Measurements from ENCODE around the gene MAIP1.
A peak's percentile ranks its signal among the peaks of the same experiment; 100 is the strongest.

MAIP1 gene

GRCh38 chr2:199932312-199932855 lies 23.0 kb upstream of the MAIP1 start:
- Mint-ChIP-seq H3K4me1 (ENCODE audit: low read depth) (no peaks in the 10 kb centered on the region), H3K36me3 (ENCODE audit: low read depth) (peaks cover 57% of the 10 kb centered on the region), H3K27ac (no peak overlapping the region), H3K4me3 (no peak overlapping the region), H3K27me3 (no peaks in the 10 kb centered on the region), H3K9me3 (no peaks in the 10 kb centered on the region)

- Mint-ChIP-seq H3K4me3 (no peak overlapping the region), H3K27me3 (no peaks in the 10 kb centered on the region), H3K4me1 (ENCODE audit: low read depth) (no peaks in the 10 kb centered on the region), H3K36me3 (ENCODE audit: low read depth) (peaks cover 51% of the 10 kb centered on the region), H3K9me3 (no peaks in the 10 kb centered on the region), H3K27ac (no peak overlapping the region)
Observed at GRCh38 chr2:199933466-199933865, 21.9 kb upstream of the MAIP1 start.

DNA sequence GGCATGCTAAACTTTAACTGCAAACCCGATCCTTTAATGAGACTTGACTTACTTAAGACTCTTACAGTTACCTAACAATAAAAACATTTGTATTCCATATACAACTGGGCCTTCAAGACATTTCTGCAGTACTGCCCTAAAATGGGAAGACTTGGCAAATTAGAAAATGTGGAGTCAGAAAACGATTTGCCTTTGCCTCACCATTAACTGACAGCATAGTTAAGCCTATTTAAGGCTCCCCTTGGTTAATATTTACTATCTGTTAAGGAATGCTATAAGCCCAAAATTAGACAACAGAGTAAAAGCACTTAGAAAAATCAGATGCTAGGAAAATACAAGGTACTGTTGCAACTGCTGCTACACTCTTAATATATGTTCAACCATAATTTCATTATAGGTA lies 18.8 kb upstream of the MAIP1 start:
- Mint-ChIP-seq H3K27me3 (no peaks in the 10 kb centered on the region), H3K36me3 (ENCODE audit: low read depth) (peaks cover 39% of the 10 kb centered on the region), H3K27ac (no peak overlapping the region), H3K4me3 (no peak overlapping the region), H3K4me1 (ENCODE audit: low read depth) (no peaks in the 10 kb centered on the region), H3K9me3 (no peaks in the 10 kb centered on the region)

GRCh38 chr2:199940373-199940772 lies 15.0 kb upstream of the MAIP1 start:
- no peak overlapping the region for H3K27ac Mint-ChIP-seq
- H3K36me3 Mint-ChIP-seq (ENCODE audit: low read depth): peaks cover 41% of the 10 kb centered on the region
- no peak overlapping the region for H3K4me3 Mint-ChIP-seq
- no peaks in the 10 kb centered on the region for H3K27me3 Mint-ChIP-seq
- no peaks in the 10 kb centered on the region for H3K4me1 Mint-ChIP-seq (ENCODE audit: low read depth)
- no peaks in the 10 kb centered on the region for H3K9me3 Mint-ChIP-seq

DNA sequence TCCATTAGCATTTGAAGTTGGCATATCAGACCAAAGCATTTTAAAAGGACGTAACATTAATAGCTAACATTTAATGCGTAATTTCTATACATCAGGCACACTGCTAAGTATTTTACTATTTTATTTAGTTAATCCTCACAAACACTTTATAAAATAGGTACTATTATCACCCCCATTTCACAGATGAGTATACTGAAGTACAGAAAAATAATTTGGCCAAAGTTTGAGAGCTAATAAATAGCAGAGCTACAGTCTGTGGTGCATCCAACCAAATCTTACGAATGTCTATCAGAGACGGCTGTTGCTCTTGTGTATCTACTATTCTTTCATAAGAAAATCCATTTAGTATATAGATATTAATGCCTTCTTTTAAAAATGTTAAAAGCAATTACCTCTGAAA lies 12.0 kb upstream of the MAIP1 start:
- H3K4me1 Mint-ChIP-seq (ENCODE audit: low read depth): no peaks in the 10 kb centered on the region
- H3K27ac Mint-ChIP-seq: no peak overlapping the region
- H3K27me3 Mint-ChIP-seq: no peaks in the 10 kb centered on the region
- peaks cover 55% of the 10 kb centered on the region for H3K36me3 Mint-ChIP-seq (ENCODE audit: low read depth)
- H3K9me3 Mint-ChIP-seq: no peaks in the 10 kb centered on the region
- no peak overlapping the region for H3K4me3 Mint-ChIP-seq

DNA sequence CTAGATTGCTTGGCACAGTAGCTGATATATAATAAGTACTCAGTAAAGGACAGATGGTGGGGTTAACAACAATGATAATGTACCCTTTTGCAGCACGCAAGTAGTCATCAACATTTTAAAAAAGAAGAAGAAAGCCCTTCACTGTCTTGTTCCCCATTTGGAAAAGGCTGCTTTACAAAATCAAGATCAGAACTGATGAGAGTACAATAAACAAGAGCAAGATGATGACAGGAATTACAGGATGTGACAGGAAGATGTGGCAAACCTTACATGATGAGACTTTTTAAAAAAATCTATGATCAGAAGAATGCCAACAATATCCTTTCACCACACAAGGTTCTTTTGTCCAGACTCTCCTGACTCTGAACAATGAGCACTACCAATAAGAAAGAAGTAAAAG lies 9.2 kb upstream of the MAIP1 start:
- no peak overlapping the region for H3K4me3 Mint-ChIP-seq

GRCh38 chr2:199946836-199947235 lies 8.5 kb upstream of the MAIP1 start:
- H3K9me3 Mint-ChIP-seq: no peaks in the 10 kb centered on the region
- no peaks in the 10 kb centered on the region for H3K27me3 Mint-ChIP-seq
- H3K36me3 Mint-ChIP-seq (ENCODE audit: low read depth): peaks cover 64% of the 10 kb centered on the region
- H3K4me3 Mint-ChIP-seq: no peak overlapping the region
- peaks cover 13% of the 10 kb centered on the region for H3K4me1 Mint-ChIP-seq (ENCODE audit: low read depth)
- H3K27ac Mint-ChIP-seq: no peak overlapping the region

More for the DNA sequence above, 9.2 kb upstream of the MAIP1 start:
- H3K4me1 Mint-ChIP-seq (ENCODE audit: low read depth): peaks cover 9% of the 10 kb centered on the region
- no peaks in the 10 kb centered on the region for H3K27me3 Mint-ChIP-seq
- no peaks in the 10 kb centered on the region for H3K9me3 Mint-ChIP-seq
- no peak overlapping the region for H3K27ac Mint-ChIP-seq
- peaks cover 64% of the 10 kb centered on the region for H3K36me3 Mint-ChIP-seq (ENCODE audit: low read depth)

DNA sequence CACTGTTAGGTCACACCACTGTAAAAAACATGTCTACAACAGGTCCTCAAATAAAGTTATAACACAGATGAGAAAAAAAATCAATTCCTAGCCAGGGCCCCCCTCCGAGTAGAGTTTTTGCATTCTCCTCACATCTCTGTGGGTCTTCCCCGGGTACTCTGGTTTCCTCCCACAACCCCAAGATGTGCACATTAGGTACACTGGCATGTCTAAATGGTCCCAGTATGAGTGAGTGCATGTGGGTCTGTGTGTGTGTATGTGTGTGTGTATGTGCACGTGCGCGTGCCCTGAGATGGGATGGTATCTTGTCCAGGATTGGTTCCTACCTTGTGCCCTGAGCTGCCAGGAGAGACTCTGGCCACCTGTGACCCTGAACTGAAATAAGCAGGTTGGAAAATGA lies 5.0 kb upstream of the MAIP1 start:
- H3K9me3 Mint-ChIP-seq: no peaks in the 10 kb centered on the region
- H3K4me1 Mint-ChIP-seq (ENCODE audit: low read depth): peaks cover 32% of the 10 kb centered on the region
- no peak overlapping the region for H3K4me3 Mint-ChIP-seq
- H3K27ac Mint-ChIP-seq: no peak overlapping the region
- peaks cover 55% of the 10 kb centered on the region for H3K36me3 Mint-ChIP-seq (ENCODE audit: low read depth)
- no peaks in the 10 kb centered on the region for H3K27me3 Mint-ChIP-seq

- H3K27ac Mint-ChIP-seq: no peak overlapping the region
- H3K4me1 Mint-ChIP-seq (ENCODE audit: low read depth): peaks cover 32% of the 10 kb centered on the region
Observed at GRCh38 chr2:199951023-199951422, 4.4 kb upstream of the MAIP1 start.

DNA sequence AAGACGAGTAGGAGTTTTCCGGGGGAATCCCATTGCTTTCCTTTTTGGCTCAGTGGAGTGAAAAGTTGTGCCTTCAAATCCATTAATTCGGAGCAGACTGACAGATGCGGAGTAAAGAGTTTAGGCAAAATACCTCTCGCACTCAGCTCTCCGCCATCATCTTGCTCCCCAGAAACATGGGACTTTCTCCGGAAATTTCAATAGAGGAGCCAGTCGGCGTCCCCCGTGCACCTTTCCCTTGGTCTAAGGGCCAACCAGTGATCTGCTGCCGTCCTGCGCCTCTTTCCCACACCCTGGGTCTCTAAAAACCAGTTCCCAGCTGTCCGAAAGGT lies 409 bp upstream of the MAIP1 start:
- H3K4me3 Mint-ChIP-seq: peak overlapping the region; percentile 100
- H3K27ac Mint-ChIP-seq: peak overlapping the region; percentile 98
- H3K9me3 Mint-ChIP-seq: no peaks in the 10 kb centered on the region
- peaks cover 36% of the 10 kb centered on the region for H3K36me3 Mint-ChIP-seq (ENCODE audit: low read depth)
- no peaks in the 10 kb centered on the region for H3K27me3 Mint-ChIP-seq
- peaks cover 56% of the 10 kb centered on the region for H3K4me1 Mint-ChIP-seq (ENCODE audit: low read depth)

More at GRCh38 chr2:199951023-199951422, 4.4 kb upstream of the MAIP1 start:
- Mint-ChIP-seq H3K4me3 (no peak overlapping the region), H3K36me3 (ENCODE audit: low read depth) (peaks cover 49% of the 10 kb centered on the region), H3K27me3 (no peaks in the 10 kb centered on the region), H3K9me3 (no peaks in the 10 kb centered on the region)

DNA sequence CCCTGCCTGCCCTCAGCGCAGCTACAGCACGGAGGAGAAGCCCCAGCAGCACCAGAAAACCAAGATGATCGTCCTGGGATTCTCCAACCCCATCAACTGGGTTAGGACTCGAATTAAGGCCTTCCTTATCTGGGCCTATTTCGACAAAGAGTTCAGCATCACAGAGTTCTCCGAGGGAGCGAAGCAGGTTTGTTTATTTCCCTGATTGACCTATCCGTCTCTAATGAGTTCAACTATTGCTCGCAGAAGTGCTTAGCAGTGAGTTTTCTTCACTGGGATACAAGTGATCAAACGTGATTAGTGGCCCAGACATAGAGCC lies 639 bp downstream of the MAIP1 start:
- Mint-ChIP-seq H3K27ac (peak overlapping the region; percentile 98), H3K4me3 (peak overlapping the region; percentile 100), H3K4me1 (ENCODE audit: low read depth) (peaks cover 48% of the 10 kb centered on the region), H3K27me3 (no peaks in the 10 kb centered on the region), H3K9me3 (no peaks in the 10 kb centered on the region), H3K36me3 (ENCODE audit: low read depth) (peaks cover 36% of the 10 kb centered on the region)

GRCh38 chr2:199958014-199958413 lies 2.6 kb downstream of the MAIP1 start:
- no peaks in the 10 kb centered on the region for H3K27me3 Mint-ChIP-seq
- peak overlapping the region; percentile 18 for H3K4me3 Mint-ChIP-seq
- H3K36me3 Mint-ChIP-seq (ENCODE audit: low read depth): peaks cover 54% of the 10 kb centered on the region
- no peaks in the 10 kb centered on the region for H3K9me3 Mint-ChIP-seq
- no peak overlapping the region for H3K27ac Mint-ChIP-seq
- H3K4me1 Mint-ChIP-seq (ENCODE audit: low read depth): peaks cover 54% of the 10 kb centered on the region

GRCh38 chr2:199962203-199962602 lies 6.8 kb downstream of the MAIP1 start:
- no peaks in the 10 kb centered on the region for H3K27me3 Mint-ChIP-seq
- H3K9me3 Mint-ChIP-seq: no peaks in the 10 kb centered on the region
- peaks cover 27% of the 10 kb centered on the region for H3K4me1 Mint-ChIP-seq (ENCODE audit: low read depth)
- H3K36me3 Mint-ChIP-seq (ENCODE audit: low read depth): peaks cover 69% of the 10 kb centered on the region
- no peak overlapping the region for H3K4me3 Mint-ChIP-seq
- peak overlapping the region; percentile 11 for H3K27ac Mint-ChIP-seq

GRCh38 chr2:199966405-199966804 lies 11.0 kb downstream of the MAIP1 start:
- Mint-ChIP-seq H3K36me3 (ENCODE audit: low read depth) (peaks cover 60% of the 10 kb centered on the region), H3K4me1 (ENCODE audit: low read depth) (peaks cover 10% of the 10 kb centered on the region), H3K27ac (no peak overlapping the region), H3K4me3 (no peak overlapping the region), H3K27me3 (no peaks in the 10 kb centered on the region), H3K9me3 (no peaks in the 10 kb centered on the region)

- peaks cover 55% of the 10 kb centered on the region for H3K36me3 Mint-ChIP-seq (ENCODE audit: low read depth)
Observed at GRCh38 chr2:199966976-199967375, 11.6 kb downstream of the MAIP1 start.

DNA sequence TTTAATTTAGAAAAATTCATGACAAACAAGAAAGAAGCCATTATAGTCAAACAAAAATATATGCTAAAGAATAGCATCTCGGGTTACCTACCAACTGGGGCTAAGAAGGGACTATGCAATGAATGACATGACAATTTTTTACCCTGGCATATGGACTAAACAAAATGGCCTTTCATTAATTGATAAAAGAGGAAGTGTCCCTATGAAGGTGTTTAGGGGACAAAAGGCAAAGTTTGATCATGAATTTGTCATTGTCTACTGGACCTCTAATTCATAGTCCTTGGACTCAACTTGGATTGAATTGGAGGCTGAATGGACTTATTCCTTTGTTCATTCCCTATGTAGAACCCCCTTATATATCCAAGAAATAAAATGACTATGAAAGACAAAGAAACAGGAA lies 12.7 kb downstream of the MAIP1 start:
- H3K9me3 Mint-ChIP-seq: no peaks in the 10 kb centered on the region
- H3K4me1 Mint-ChIP-seq (ENCODE audit: low read depth): no peaks in the 10 kb centered on the region
- H3K27ac Mint-ChIP-seq: no peak overlapping the region
- H3K36me3 Mint-ChIP-seq (ENCODE audit: low read depth): peaks cover 45% of the 10 kb centered on the region
- H3K4me3 Mint-ChIP-seq: no peak overlapping the region
- no peaks in the 10 kb centered on the region for H3K27me3 Mint-ChIP-seq

More at GRCh38 chr2:199966976-199967375, 11.6 kb downstream of the MAIP1 start:
- H3K4me3 Mint-ChIP-seq: no peak overlapping the region
- H3K9me3 Mint-ChIP-seq: no peaks in the 10 kb centered on the region
- H3K27ac Mint-ChIP-seq: no peak overlapping the region
- H3K4me1 Mint-ChIP-seq (ENCODE audit: low read depth): peaks cover 6% of the 10 kb centered on the region
- H3K27me3 Mint-ChIP-seq: no peaks in the 10 kb centered on the region

All from stimulated activated naive CD8-positive, alpha-beta T cell treated with anti-CD3 and anti-CD28 coated beads, Interleukin-15, Interleukin-2, amounts not matched to agents 100 ng/mL and 50 ng/mL, for 24 hours (primary cell).